Astrocyte (in vitro differentiated cells and primary cell): Measurements from ENCODE around the gene GALNT18. TPM values are rescaled to one million over a fixed set of nuclear protein-coding genes. Genes with fewer than 3 reads are reported as not detected.

Experiments
- DNase-seq: peaks from one replicate; pipeline ENCODE4 v3.0.0-alpha.2; 2010; ENCODE audit warnings: low read depth
- FAIRE-seq: peaks from 2 replicates; lab custom pipeline; 2011; peaks lifted over from hg19 to GRCh38; lab: Jason Lieb, UNC
- H2AFZ ChIP-seq: 2 replicates; pipeline ENCODE4 v1.6.0; 2012; ENCODE audit warnings: low read depth, low read length, inconsistent platforms
- H3K27ac ChIP-seq: 2 replicates; pipeline ENCODE4 v1.5.1; 2011; ENCODE audit warnings: low read depth, low read length, inconsistent platforms
- H3K27me3 ChIP-seq: 2 replicates; pipeline ENCODE4 v1.6.0; 2011; ENCODE audit warnings: low read length, inconsistent platforms; ENCODE audit not compliant: insufficient read depth
- H3K36me3 ChIP-seq: 2 replicates; pipeline ENCODE4 v1.5.1; 2011; ENCODE audit warnings: low read length, inconsistent platforms; ENCODE audit not compliant: insufficient read depth
- H3K4me1 ChIP-seq: 2 replicates; pipeline ENCODE4 v1.5.1; 2011; ENCODE audit warnings: low read length, inconsistent platforms; ENCODE audit not compliant: insufficient read depth
- H3K4me2 ChIP-seq: 2 replicates; pipeline ENCODE4 v1.6.0; 2012; ENCODE audit warnings: low read length, inconsistent platforms
- H3K4me3 ChIP-seq: 2 replicates; pipeline ENCODE4 v1.5.1; 2011; ENCODE audit warnings: low read depth, mild to moderate bottlenecking, low read length, inconsistent platforms; ENCODE audit not compliant: insufficient read depth
- H3K79me2 ChIP-seq: 2 replicates; pipeline ENCODE4 v1.6.0; 2012; ENCODE audit warnings: mild to moderate bottlenecking, low read length, inconsistent platforms; ENCODE audit not compliant: insufficient read depth
- H3K9ac ChIP-seq: 2 replicates; pipeline ENCODE4 v1.6.0; 2012; ENCODE audit warnings: mild to moderate bottlenecking, low read length, inconsistent platforms
- H3K9me3 ChIP-seq: 2 replicates; pipeline ENCODE4 v1.5.1; 2012; ENCODE audit warnings: low read depth, mild to moderate bottlenecking, low read length, inconsistent platforms; ENCODE audit not compliant: insufficient read depth
- H4K20me1 ChIP-seq: 2 replicates; pipeline ENCODE4 v1.6.0; 2012; ENCODE audit warnings: low read length, inconsistent platforms; ENCODE audit not compliant: insufficient read depth
- H3K27ac Mint-ChIP-seq: one replicate; pipeline ENCODE4 v1.8.0; 2021; ENCODE audit warnings: mild to moderate bottlenecking, mixed read lengths; ENCODE audit not compliant: unreplicated experiment
- H3K27me3 Mint-ChIP-seq: one replicate; pipeline ENCODE4 v1.8.0; 2021; ENCODE audit warnings: low read depth, mixed read lengths; ENCODE audit not compliant: unreplicated experiment
- H3K36me3 Mint-ChIP-seq: one replicate; pipeline ENCODE4 v1.8.0; 2021; ENCODE audit warnings: low read depth, mixed read lengths; ENCODE audit not compliant: unreplicated experiment
- H3K4me1 Mint-ChIP-seq: one replicate; pipeline ENCODE4 v1.8.0; 2021; ENCODE audit warnings: low read depth, mixed read lengths; ENCODE audit not compliant: unreplicated experiment
- H3K4me3 Mint-ChIP-seq: one replicate; pipeline ENCODE4 v1.8.0; 2021; ENCODE audit warnings: mild to moderate bottlenecking, moderate library complexity, mixed read lengths; ENCODE audit not compliant: unreplicated experiment
- H3K9me3 Mint-ChIP-seq: one replicate; pipeline ENCODE4 v1.8.0; 2021; ENCODE audit warnings: mild to moderate bottlenecking, mixed read lengths; ENCODE audit not compliant: unreplicated experiment
- EZH2 ChIP-seq: IDR thresholded peaks from 2 replicates; pipeline ENCODE4 v1.6.1; 2012; ENCODE audit warnings: mild to moderate bottlenecking, low read length, inconsistent platforms; ENCODE audit not compliant: insufficient read depth
- total RNA-seq: library from RNA; stranded (reverse); gene quantifications from 2 replicates; pipeline ENCODE4 v1.2.1, GENCODE V29; 2021
- TF ChIP-seq, protein P1 (sequence below): IDR thresholded peaks from 2 replicates; pipeline ENCODE4 v1.5.1; 2011; ENCODE audit warnings: low read depth, mild to moderate bottlenecking, inconsistent platforms, low read length, moderate library complexity; ENCODE audit not compliant: insufficient read depth

Gene GALNT18
- total RNA-seq, 1 donor from 2014 or later, result 6.5 TPM

DNA sequence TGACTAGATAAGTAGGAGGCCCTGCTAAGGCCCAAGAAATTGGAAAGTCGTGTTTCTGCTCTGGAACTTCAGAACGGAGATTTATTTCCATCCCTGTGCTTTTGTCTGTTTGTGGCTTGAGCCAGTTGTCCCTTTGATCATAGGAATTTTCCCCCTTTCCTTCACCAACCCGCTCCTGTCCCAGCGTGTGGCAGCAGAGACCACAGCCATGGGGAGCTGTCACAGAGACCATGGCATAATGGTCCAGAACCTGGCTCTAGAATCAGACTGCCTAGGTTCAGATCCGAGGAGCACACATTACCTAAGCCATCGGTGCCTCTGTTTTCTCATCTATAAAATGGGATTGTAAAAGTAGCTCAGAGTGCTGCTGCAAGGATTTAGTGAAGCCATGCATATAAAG lies 128.1 kb downstream of the GALNT18 start:
- Histone ChIP-seq H2AFZ (no peak overlapping the region), H3K4me3 (no peak overlapping the region), H3K9ac (no peak overlapping the region), H3K27ac (no peak overlapping the region), H3K4me1 (no peaks in the 10 kb centered on the region), H3K9me3 (no peaks in the 10 kb centered on the region), H3K27me3 (peaks cover 11% of the 10 kb centered on the region), H3K36me3 (no peaks in the 10 kb centered on the region), H3K4me2 (no peak overlapping the region), H3K79me2 (no peaks in the 10 kb centered on the region), H4K20me1 (no peaks in the 10 kb centered on the region)
- no peak overlapping the region for H3K4me3 Mint-ChIP-seq
- FAIRE-seq (no peak), DNase-seq (no peak)
- TF ChIP-seq, protein P1, sequence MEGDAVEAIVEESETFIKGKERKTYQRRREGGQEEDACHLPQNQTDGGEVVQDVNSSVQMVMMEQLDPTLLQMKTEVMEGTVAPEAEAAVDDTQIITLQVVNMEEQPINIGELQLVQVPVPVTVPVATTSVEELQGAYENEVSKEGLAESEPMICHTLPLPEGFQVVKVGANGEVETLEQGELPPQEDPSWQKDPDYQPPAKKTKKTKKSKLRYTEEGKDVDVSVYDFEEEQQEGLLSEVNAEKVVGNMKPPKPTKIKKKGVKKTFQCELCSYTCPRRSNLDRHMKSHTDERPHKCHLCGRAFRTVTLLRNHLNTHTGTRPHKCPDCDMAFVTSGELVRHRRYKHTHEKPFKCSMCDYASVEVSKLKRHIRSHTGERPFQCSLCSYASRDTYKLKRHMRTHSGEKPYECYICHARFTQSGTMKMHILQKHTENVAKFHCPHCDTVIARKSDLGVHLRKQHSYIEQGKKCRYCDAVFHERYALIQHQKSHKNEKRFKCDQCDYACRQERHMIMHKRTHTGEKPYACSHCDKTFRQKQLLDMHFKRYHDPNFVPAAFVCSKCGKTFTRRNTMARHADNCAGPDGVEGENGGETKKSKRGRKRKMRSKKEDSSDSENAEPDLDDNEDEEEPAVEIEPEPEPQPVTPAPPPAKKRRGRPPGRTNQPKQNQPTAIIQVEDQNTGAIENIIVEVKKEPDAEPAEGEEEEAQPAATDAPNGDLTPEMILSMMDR, result no peak
- peaks cover 4% of the 10 kb centered on the region for H3K4me1 Mint-ChIP-seq
- peaks cover 7% of the 10 kb centered on the region for H3K9me3 Mint-ChIP-seq
- no peak overlapping the region for H3K27ac Mint-ChIP-seq
- peaks cover 24% of the 10 kb centered on the region for H3K27me3 Mint-ChIP-seq
- no peaks in the 10 kb centered on the region for H3K36me3 Mint-ChIP-seq

DNA sequence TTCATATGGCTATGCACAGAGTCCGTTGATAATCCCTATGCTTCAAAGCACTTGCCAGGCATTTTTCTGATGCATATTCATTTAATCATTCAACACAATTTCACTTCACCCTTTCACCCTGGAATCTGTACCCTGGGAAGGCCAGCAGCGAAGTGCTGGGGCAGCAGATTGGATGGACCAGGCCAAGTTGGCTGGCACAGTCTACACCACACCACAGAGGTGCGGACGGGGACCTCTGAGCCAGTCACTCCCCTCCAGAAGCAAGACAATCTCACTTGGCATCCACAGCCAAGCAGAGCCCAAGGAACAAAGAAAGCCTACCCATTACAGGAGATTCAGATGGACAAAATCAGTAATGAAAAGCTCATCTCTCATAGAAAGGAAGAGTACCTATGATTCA lies 130.2 kb downstream of the GALNT18 start:
- Mint-ChIP-seq H3K4me3 (no peak overlapping the region), H3K27me3 (peaks cover 23% of the 10 kb centered on the region), H3K36me3 (no peaks in the 10 kb centered on the region), H3K4me1 (peaks cover 4% of the 10 kb centered on the region), H3K9me3 (peaks cover 3% of the 10 kb centered on the region), H3K27ac (no peak overlapping the region)
- Histone ChIP-seq H3K9me3 (no peaks in the 10 kb centered on the region), H4K20me1 (no peaks in the 10 kb centered on the region), H3K36me3 (no peaks in the 10 kb centered on the region), H3K4me2 (no peak overlapping the region), H3K27ac (no peak overlapping the region), H3K9ac (no peak overlapping the region), H3K79me2 (no peaks in the 10 kb centered on the region), H2AFZ (no peak overlapping the region), H3K4me3 (no peak overlapping the region), H3K27me3 (peaks cover 11% of the 10 kb centered on the region), H3K4me1 (no peaks in the 10 kb centered on the region)
- TF ChIP-seq, protein P1, result no peak
- DNase-seq, result no peak
- FAIRE-seq, result no peak

DNA sequence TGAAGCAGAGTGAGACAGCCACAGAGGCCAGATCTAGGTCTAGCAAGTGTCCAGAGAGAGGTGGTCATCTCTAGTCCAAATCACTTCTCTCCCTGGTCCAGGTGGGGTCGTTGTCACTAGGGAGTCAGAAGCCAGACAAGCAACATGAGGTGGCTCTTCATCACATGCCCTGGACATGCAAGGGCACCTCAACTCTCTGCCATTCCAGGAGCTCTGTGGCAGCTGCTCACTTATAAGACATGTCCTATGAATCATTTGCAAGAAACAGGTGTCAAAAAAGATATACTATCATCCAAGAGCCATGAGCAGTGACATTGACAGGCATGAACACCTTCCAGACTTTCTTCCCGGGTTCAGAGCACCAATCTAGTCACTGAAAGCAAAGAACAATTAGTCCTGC lies 130.8 kb downstream of the GALNT18 start:
- Mint-ChIP-seq H3K36me3 (no peaks in the 10 kb centered on the region), H3K4me3 (no peak overlapping the region), H3K27ac (no peak overlapping the region), H3K9me3 (peaks cover 3% of the 10 kb centered on the region), H3K27me3 (peaks cover 26% of the 10 kb centered on the region), H3K4me1 (peaks cover 4% of the 10 kb centered on the region)
- Histone ChIP-seq H3K27ac (no peak overlapping the region), H3K9ac (no peak overlapping the region), H3K9me3 (no peaks in the 10 kb centered on the region), H3K4me2 (no peak overlapping the region), H3K36me3 (no peaks in the 10 kb centered on the region), H4K20me1 (no peaks in the 10 kb centered on the region), H3K4me3 (no peak overlapping the region), H3K27me3 (peaks cover 11% of the 10 kb centered on the region), H3K79me2 (no peaks in the 10 kb centered on the region), H2AFZ (no peak overlapping the region), H3K4me1 (no peaks in the 10 kb centered on the region)
- no peak for TF ChIP-seq EZH2
- TF ChIP-seq, protein P1, result no peak
- FAIRE-seq, result no peak
- no peak for DNase-seq
